ENCODE measurements around the gene GUSB. TPM values are rescaled to one million over a fixed set of nuclear protein-coding genes. Genes with fewer than 3 reads are reported as not detected.

GUSB gene
- total and polyA plus RNA-seq, 2 donors (not counting 1 experiment from before 2014, with no cell fraction given): 21.8 to 42.6 TPM

GRCh38 chr7:65923316-65923715 is 58.7 kb downstream of the GUSB start:
- H3K9me3 ChIP-seq (ENCODE audit: control insufficient read depth, insufficient read depth, low read depth, low read length): no peaks in the 10 kb centered on the region
- H3K79me2 ChIP-seq (ENCODE audit: control insufficient read depth, insufficient read depth, low read length): no peaks in the 10 kb centered on the region
- no peaks in the 10 kb centered on the region for H3K4me1 ChIP-seq (ENCODE audit: control insufficient read depth, extremely low read depth, insufficient read depth, low read length)
- H4K20me1 ChIP-seq (ENCODE audit: control insufficient read depth, extremely low read depth, insufficient read depth, low read length): no peaks in the 10 kb centered on the region
- no peak overlapping the region for H3K27ac ChIP-seq (ENCODE audit: insufficient read depth, low read length)
- H3K27me3 ChIP-seq (ENCODE audit: control insufficient read depth, insufficient read depth, low read length): no peaks in the 10 kb centered on the region
- no peak overlapping the region for H3K9ac ChIP-seq (ENCODE audit: insufficient read depth, low read length)
- H3K4me2 ChIP-seq (ENCODE audit: extremely low read depth, insufficient read depth, low read length): no peak overlapping the region
- no peak overlapping the region for H2AFZ ChIP-seq (ENCODE audit: low read length)
- no peak for DNase-seq (ENCODE audit: low read depth in 2 of 2)
- H3K36me3 ChIP-seq (ENCODE audit: control insufficient read depth, insufficient read depth, low read length): no peaks in the 10 kb centered on the region
- TF ChIP-seq CTCF (conservative IDR thresholded peaks at IDR 0.05 in 1 of 2, IDR thresholded peaks at IDR 0.05 in 1 of 2; ENCODE audit: low read depth in 1 of 2, low read length in 2 of 2): no peak
- H3K4me3 ChIP-seq (replicated peaks in 1 of 4; ENCODE audit: control extremely low read depth in 1 of 4, insufficient read depth in 1 of 4, low read depth in 3 of 4, low read length in 4 of 4): no peak overlapping the region

GRCh38 chr7:65915921-65916657 is 65.9 kb downstream of the GUSB start:
- no peak overlapping the region for H3K27ac ChIP-seq (ENCODE audit: insufficient read depth, low read length)
- H4K20me1 ChIP-seq (ENCODE audit: control insufficient read depth, extremely low read depth, insufficient read depth, low read length): no peaks in the 10 kb centered on the region
- H3K4me1 ChIP-seq (ENCODE audit: control insufficient read depth, extremely low read depth, insufficient read depth, low read length): no peaks in the 10 kb centered on the region
- H2AFZ ChIP-seq (ENCODE audit: low read length): no peak overlapping the region
- DNase-seq (ENCODE audit: low read depth in 2 of 2): no peak
- H3K9ac ChIP-seq (ENCODE audit: insufficient read depth, low read length): no peak overlapping the region
- TF ChIP-seq EZH2 (IDR thresholded peaks at IDR 0.05; ENCODE audit: low read length, missing control alignments) (no peak), CTCF (conservative IDR thresholded peaks at IDR 0.05 in 1 of 2, IDR thresholded peaks at IDR 0.05 in 1 of 2; ENCODE audit: low read depth in 1 of 2, low read length in 2 of 2) (no peak)
- H3K27me3 ChIP-seq (ENCODE audit: control insufficient read depth, insufficient read depth, low read length): no peaks in the 10 kb centered on the region
- no peak overlapping the region for H3K4me3 ChIP-seq (replicated peaks in 1 of 4; ENCODE audit: control extremely low read depth in 1 of 4, insufficient read depth in 1 of 4, low read depth in 3 of 4, low read length in 4 of 4)
- H3K79me2 ChIP-seq (ENCODE audit: control insufficient read depth, insufficient read depth, low read length): no peaks in the 10 kb centered on the region
- H3K9me3 ChIP-seq (ENCODE audit: control insufficient read depth, insufficient read depth, low read depth, low read length): no peaks in the 10 kb centered on the region
- H3K36me3 ChIP-seq (ENCODE audit: control insufficient read depth, insufficient read depth, low read length): no peaks in the 10 kb centered on the region
- no peak overlapping the region for H3K4me2 ChIP-seq (ENCODE audit: extremely low read depth, insufficient read depth, low read length)

- no peak for DNase-seq (ENCODE audit: low read depth in 2 of 2)
- Histone ChIP-seq H3K36me3 (ENCODE audit: control insufficient read depth, insufficient read depth, low read length) (no peaks in the 10 kb centered on the region), H3K4me3 (replicated peaks in 1 of 4; ENCODE audit: control extremely low read depth in 1 of 4, insufficient read depth in 1 of 4, low read depth in 3 of 4, low read length in 4 of 4) (no peak overlapping the region), H3K4me2 (ENCODE audit: extremely low read depth, insufficient read depth, low read length) (no peak overlapping the region), H3K27ac (ENCODE audit: insufficient read depth, low read length) (no peak overlapping the region), H3K79me2 (ENCODE audit: control insufficient read depth, insufficient read depth, low read length) (no peaks in the 10 kb centered on the region), H4K20me1 (ENCODE audit: control insufficient read depth, extremely low read depth, insufficient read depth, low read length) (no peaks in the 10 kb centered on the region), H3K9me3 (ENCODE audit: control insufficient read depth, insufficient read depth, low read depth, low read length) (no peaks in the 10 kb centered on the region), H2AFZ (ENCODE audit: low read length) (no peak overlapping the region), H3K9ac (ENCODE audit: insufficient read depth, low read length) (no peak overlapping the region), H3K27me3 (ENCODE audit: control insufficient read depth, insufficient read depth, low read length) (no peaks in the 10 kb centered on the region), H3K4me1 (ENCODE audit: control insufficient read depth, extremely low read depth, insufficient read depth, low read length) (no peaks in the 10 kb centered on the region)
- TF ChIP-seq CTCF (conservative IDR thresholded peaks at IDR 0.05 in 1 of 2, IDR thresholded peaks at IDR 0.05 in 1 of 2; ENCODE audit: low read depth in 1 of 2, low read length in 2 of 2): no peak
- TF ChIP-seq EZH2 (IDR thresholded peaks at IDR 0.05; ENCODE audit: low read length, missing control alignments): no peak
Observed at GRCh38 chr7:65912237-65912636, 69.8 kb downstream of the GUSB start.

Other genes with a start within 250 kb of the GUSB start
- 11.3 and 12.7 TPM in 2 replicates for gene VKORC1L1, start 109.1 kb downstream of the GUSB start, total RNA-seq
- gene VKORC1L1, start 109.1 kb downstream of the GUSB start, polyA plus RNA-seq: 20.0 and 24.2 TPM in 2 replicates
- gene ASL, start 93.6 kb upstream of the GUSB start, total RNA-seq: 18.7 and 36.0 TPM in 2 replicates
- gene ASL, start 93.6 kb upstream of the GUSB start, polyA plus RNA-seq: 23.4 and 27.0 TPM in 2 replicates
- gene CRCP, start 132.6 kb upstream of the GUSB start, total RNA-seq: 27.7 and 38.3 TPM in 2 replicates
- gene CRCP, start 132.6 kb upstream of the GUSB start, polyA plus RNA-seq: 32.9 and 34.9 TPM in 2 replicates
- gene TPST1, start 223.1 kb upstream of the GUSB start, total RNA-seq: 151 and 189 TPM in 2 replicates
- 73.9 and 81.8 TPM in 2 replicates for gene TPST1, start 223.1 kb upstream of the GUSB start, polyA plus RNA-seq